Mesenchymal stem cell (in vitro differentiated cells and primary cell): ENCODE data around the gene CAVIN2.
A peak's percentile ranks its signal among the peaks of the same experiment; 100 is the strongest.

Source experiments
- DNase-seq: peaks from one replicate; pipeline ENCODE4 v3.0.0-alpha.2; 2013
- H2AFZ ChIP-seq: one replicate; pipeline ENCODE4 v1.6.1; 2013; ENCODE audit warnings: low read depth, mild to moderate bottlenecking, control low read depth, inconsistent platforms, low read length, moderate library complexity
- H2AK5ac ChIP-seq: 2 replicates; pipeline ENCODE4 v1.6.1; 2013; ENCODE audit warnings: low read length, moderate library complexity, mild to moderate bottlenecking, inconsistent platforms; ENCODE audit not compliant: severe bottlenecking
- H2BK120ac ChIP-seq: one replicate; pipeline ENCODE4 v1.6.1; 2013; ENCODE audit warnings: low read depth, mild to moderate bottlenecking, inconsistent platforms, low read length, moderate library complexity
- H2BK12ac ChIP-seq, 2 experiments: one replicate each; pipeline ENCODE4 v1.6.1; 2013; ENCODE audit warnings: inconsistent platforms in 2 of 2, low read length in 2 of 2, mild to moderate bottlenecking in 2 of 2, moderate library complexity in 2 of 2, control low read depth in 1 of 2
- H2BK15ac ChIP-seq: one replicate; pipeline ENCODE4 v1.6.1; 2013; ENCODE audit warnings: mild to moderate bottlenecking, low read depth, inconsistent platforms; ENCODE audit not compliant: poor library complexity, severe bottlenecking
- H2BK5ac ChIP-seq: 2 replicates; pipeline ENCODE4 v1.6.1; 2013; ENCODE audit warnings: low read depth, mild to moderate bottlenecking, low read length, control low read depth, inconsistent platforms; ENCODE audit not compliant: poor library complexity, severe bottlenecking
- H3K14ac ChIP-seq, 2 experiments: one replicate each; pipeline ENCODE4 v1.6.1; 2013; ENCODE audit warnings: inconsistent platforms in 2 of 2, low read length in 2 of 2, control low read depth in 1 of 2, mild to moderate bottlenecking in 1 of 2, moderate library complexity in 1 of 2
- H3K18ac ChIP-seq, 2 experiments: one replicate each; pipeline ENCODE4 v1.6.1; 2013; ENCODE audit warnings: inconsistent platforms in 2 of 2, low read length in 2 of 2, control low read depth in 1 of 2, low read depth in 1 of 2, mild to moderate bottlenecking in 1 of 2
- H3K23ac ChIP-seq, 2 experiments: one replicate each; pipeline ENCODE4 v1.6.1; 2013; ENCODE audit warnings: inconsistent platforms in 2 of 2, low read length in 2 of 2, mild to moderate bottlenecking in 2 of 2, moderate library complexity in 2 of 2, control low read depth in 1 of 2
- H3K27ac ChIP-seq: 2 replicates; pipeline ENCODE4 v1.5.1; 2013; ENCODE audit warnings: mild to moderate bottlenecking, moderate library complexity, low read length, control low read depth, inconsistent platforms; ENCODE audit not compliant: poor library complexity, severe bottlenecking
- H3K27me3 ChIP-seq, 2 experiments: 2 replicates each; pipeline versions ENCODE4 v1.6.1 to v1.7.0; 2013; ENCODE audit warnings: low read length in 2 of 2, mild to moderate bottlenecking in 2 of 2, moderate library complexity in 2 of 2, control low read depth in 1 of 2, inconsistent platforms in 1 of 2; ENCODE audit not compliant: control insufficient read depth in 1 of 2, insufficient read depth in 1 of 2
- H3K36me3 ChIP-seq, 2 experiments: 2 replicates each; pipeline versions ENCODE4 v1.6.1 to v1.7.0; 2013; ENCODE audit warnings: low read length in 2 of 2, control low read depth in 1 of 2, inconsistent platforms in 1 of 2, low read depth in 1 of 2, mild to moderate bottlenecking in 1 of 2; ENCODE audit not compliant: insufficient read depth in 2 of 2, control insufficient read depth in 1 of 2
- H3K4ac ChIP-seq, 2 experiments: one replicate each; pipeline ENCODE4 v1.6.1; 2013; ENCODE audit warnings: inconsistent platforms in 2 of 2, low read length in 2 of 2, mild to moderate bottlenecking in 2 of 2, moderate library complexity in 2 of 2, control low read depth in 1 of 2, low read depth in 1 of 2
- H3K4me1 ChIP-seq: 2 replicates; pipeline ENCODE4 v1.6.1; 2013; ENCODE audit warnings: low read depth, low read length, control low read depth; ENCODE audit not compliant: control insufficient read depth, insufficient read depth
- H3K4me2 ChIP-seq: 2 replicates; pipeline ENCODE4 v1.6.1; 2013; ENCODE audit warnings: low read length, mild to moderate bottlenecking, inconsistent platforms; ENCODE audit not compliant: poor library complexity, severe bottlenecking
- H3K4me3 ChIP-seq, 2 experiments: 2 replicates each; pipeline versions ENCODE4 v1.5.1 to v1.7.0; 2013; ENCODE audit warnings: low read length in 2 of 2, mild to moderate bottlenecking in 2 of 2, control low read depth in 1 of 2, low read depth in 1 of 2; ENCODE audit not compliant: insufficient read depth in 1 of 2
- H3K79me1 ChIP-seq: replicated peaks from 2 replicates; pipeline ENCODE4 v1.6.1; 2013; ENCODE audit warnings: mild to moderate bottlenecking, control low read depth, low read length, inconsistent platforms; ENCODE audit not compliant: poor library complexity, severe bottlenecking
- H3K9ac ChIP-seq: 2 replicates; pipeline ENCODE4 v1.7.0; 2013; ENCODE audit warnings: mild to moderate bottlenecking, low read length, moderate library complexity
- H3K9me3 ChIP-seq: 2 replicates; pipeline ENCODE4 v1.7.0; 2013; ENCODE audit warnings: mild to moderate bottlenecking, low read length; ENCODE audit not compliant: control insufficient read depth
- H4K8ac ChIP-seq: one replicate; pipeline ENCODE4 v1.6.1; 2013; ENCODE audit warnings: inconsistent platforms, mild to moderate bottlenecking, low read length, moderate library complexity
- H4K91ac ChIP-seq: one replicate; pipeline ENCODE4 v1.6.1; 2013; ENCODE audit warnings: mild to moderate bottlenecking, low read length, inconsistent platforms
- WGBS: methylation state at CpG from one replicate; pipeline ENCODE4 v1.1.7; 2013; ENCODE audit warnings: mixed read lengths; 5-methylcytosine and 5-hydroxymethylcytosine counted together

Gene CAVIN2

GRCh38 chr2:191813943-191814342 lies 32.9 kb downstream of the CAVIN2 start:
- H3K36me3 ChIP-seq, result no peaks in the 10 kb centered on the region
- H2BK5ac ChIP-seq, result no peak overlapping the region
- no peak overlapping the region for H3K27ac ChIP-seq
- no peaks in the 10 kb centered on the region for H3K9me3 ChIP-seq
- H3K4ac ChIP-seq, result no peak overlapping the region
- no peak overlapping the region for H2AK5ac ChIP-seq
- H3K4me1 ChIP-seq, result no peaks in the 10 kb centered on the region
- no peak overlapping the region for H2BK120ac ChIP-seq
- no peak overlapping the region for H2AFZ ChIP-seq
- no peak overlapping the region for H3K4me2 ChIP-seq
- 85% methylated on average over 8 of the region's 8 CpGs for WGBS
- H3K79me1 ChIP-seq, result no peaks in the 10 kb centered on the region
- no peak overlapping the region for H3K23ac ChIP-seq
- H2BK15ac ChIP-seq, result no peak overlapping the region
- H3K9ac ChIP-seq, result no peak overlapping the region
- no peaks in the 10 kb centered on the region for H3K27me3 ChIP-seq
- no peak for DNase-seq
- no peak overlapping the region for H4K8ac ChIP-seq
- H3K4me3 ChIP-seq, result no peak overlapping the region
- H3K14ac ChIP-seq, result no peak overlapping the region
- H2BK12ac ChIP-seq, result no peak overlapping the region
- H3K18ac ChIP-seq, result no peak overlapping the region
- no peak overlapping the region for H4K91ac ChIP-seq

- no peak overlapping the region for H2AFZ ChIP-seq
- no peak overlapping the region for H3K18ac ChIP-seq
- H2BK120ac ChIP-seq, result no peak overlapping the region
- H3K4me2 ChIP-seq, result no peak overlapping the region
- WGBS, result 51% methylated on average over 8 of the region's 9 CpGs
- H2BK15ac ChIP-seq, result no peak overlapping the region
- no peak overlapping the region for H3K4ac ChIP-seq
- H3K9ac ChIP-seq, result peak overlapping the region; percentile 50
- H3K79me1 ChIP-seq, result no peaks in the 10 kb centered on the region
- H2AK5ac ChIP-seq, result no peak overlapping the region
- H4K8ac ChIP-seq, result no peak overlapping the region
- H3K27ac ChIP-seq, result no peak overlapping the region
- no peaks in the 10 kb centered on the region for H3K27me3 ChIP-seq
- no peaks in the 10 kb centered on the region for H3K4me1 ChIP-seq
- H3K36me3 ChIP-seq, result no peaks in the 10 kb centered on the region
- peak; percentile 66 for DNase-seq
- no peak overlapping the region for H4K91ac ChIP-seq
- no peak overlapping the region for H3K23ac ChIP-seq
- no peak overlapping the region for H3K14ac ChIP-seq
- H2BK12ac ChIP-seq, result no peak overlapping the region
- no peaks in the 10 kb centered on the region for H3K9me3 ChIP-seq
- H2BK5ac ChIP-seq, result no peak overlapping the region
- H3K4me3 ChIP-seq, result no peak overlapping the region
These were observed 34.9 kb downstream of the CAVIN2 start for GRCh38 chr2:191811807-191812602.

- H3K4ac ChIP-seq, result no peak overlapping the region
- H3K36me3 ChIP-seq, result no peaks in the 10 kb centered on the region
- no peak overlapping the region for H3K9ac ChIP-seq
- H3K4me3 ChIP-seq, result no peak overlapping the region
- no peaks in the 10 kb centered on the region for H3K27me3 ChIP-seq
- DNase-seq, result no peak
- no peak overlapping the region for H3K23ac ChIP-seq
- H2AK5ac ChIP-seq, result no peak overlapping the region
- no peak overlapping the region for H2BK5ac ChIP-seq
- H2AFZ ChIP-seq, result no peak overlapping the region
- H3K27ac ChIP-seq, result no peak overlapping the region
- no peaks in the 10 kb centered on the region for H3K4me1 ChIP-seq
- no peak overlapping the region for H2BK12ac ChIP-seq
- H3K9me3 ChIP-seq, result no peaks in the 10 kb centered on the region
- no peaks in the 10 kb centered on the region for H3K79me1 ChIP-seq
- H4K8ac ChIP-seq, result no peak overlapping the region
- no peak overlapping the region for H4K91ac ChIP-seq
- no peak overlapping the region for H3K4me2 ChIP-seq
- no peak overlapping the region for H3K14ac ChIP-seq
- no peak overlapping the region for H2BK15ac ChIP-seq
- no CpG with 5 or more reads among the region's 1 CpG for WGBS
- H3K18ac ChIP-seq, result no peak overlapping the region
- H2BK120ac ChIP-seq, result no peak overlapping the region
These were observed 40.5 kb downstream of the CAVIN2 start for GRCh38 chr2:191806396-191806795.

- no peak overlapping the region for H4K91ac ChIP-seq
- H2BK15ac ChIP-seq, result no peak overlapping the region
- no peak overlapping the region for H3K4ac ChIP-seq
- no peak overlapping the region for H2BK120ac ChIP-seq
- no peaks in the 10 kb centered on the region for H3K4me1 ChIP-seq
- no peak overlapping the region for H3K9ac ChIP-seq
- no peaks in the 10 kb centered on the region for H3K9me3 ChIP-seq
- H2BK12ac ChIP-seq, result no peak overlapping the region
- H2AK5ac ChIP-seq, result no peak overlapping the region
- 93% methylated on average over 9 of the region's 9 CpGs for WGBS
- H2AFZ ChIP-seq, result no peak overlapping the region
- H3K27ac ChIP-seq, result no peak overlapping the region
- H3K79me1 ChIP-seq, result no peaks in the 10 kb centered on the region
- H3K14ac ChIP-seq, result no peak overlapping the region
- no peak overlapping the region for H4K8ac ChIP-seq
- H3K4me2 ChIP-seq, result no peak overlapping the region
- no peak overlapping the region for H2BK5ac ChIP-seq
- no peaks in the 10 kb centered on the region for H3K36me3 ChIP-seq
- no peaks in the 10 kb centered on the region for H3K27me3 ChIP-seq
- H3K18ac ChIP-seq, result no peak overlapping the region
- DNase-seq, result no peak
- H3K4me3 ChIP-seq, result no peak overlapping the region
- no peak overlapping the region for H3K23ac ChIP-seq
These were observed 42.1 kb downstream of the CAVIN2 start for GRCh38 chr2:191804766-191805165.
